Lower lobe of right lung (tissue), 2 donors: ENCODE measurements around the gene NOX5. TPM values are rescaled to one million over a fixed set of nuclear protein-coding genes. Genes with fewer than 3 reads are reported as not detected.

ENCODE experiments used
- ATAC-seq, 2 donors: fragments of 200-7000 bp; cut with Tn5 transposase; one replicate each; pipeline ENCODE4 v1.9.1; 2020 to 2022; ENCODE audit warnings: mild to moderate bottlenecking in 2 of 2, moderate library complexity in 2 of 2
- DNase-seq: peaks from one replicate; pipeline ENCODE4 v3.0.0-alpha.2; 2020
- H3K27ac ChIP-seq: fragments of 200-600 bp; one replicate; pipeline ENCODE4 v1.8.0; 2022
- H3K27me3 ChIP-seq: fragments of 200-600 bp; one replicate; pipeline ENCODE4 v1.8.0; 2022; ENCODE audit warnings: low read depth
- H3K36me3 ChIP-seq: fragments of 200-600 bp; one replicate; pipeline ENCODE4 v1.8.0; 2022; ENCODE audit warnings: mild to moderate bottlenecking
- H3K4me1 ChIP-seq: fragments of 200-600 bp; one replicate; pipeline ENCODE4 v1.8.0; 2022
- H3K4me3 ChIP-seq: fragments of 200-600 bp; one replicate; pipeline ENCODE4 v1.8.0; 2022; ENCODE audit warnings: mild to moderate bottlenecking
- H3K9me3 ChIP-seq: fragments of 200-600 bp; one replicate; pipeline ENCODE4 v1.8.0; 2022
- intact Hi-C: fragments of 100-400 bp; cut with DNase I; formaldehyde crosslinking; loops from one replicate; pipeline ENCODE4 v1.11.0; 2022
- total RNA-seq: library from RNA; stranded (reverse); fragmentation: NEBNext Ultra II Directional; extraction: Animal tissue kit (Norgen Biotek cat#: 25700); gene quantifications from one replicate; pipeline ENCODE4 v1.2.1, GENCODE V29; 2021
- TF ChIP-seq, protein P1 (sequence below): fragments of 200-600 bp; IDR thresholded peaks from one replicate; pipeline ENCODE4 v1.8.0; 2022; ENCODE audit warnings: antibody characterized with exemption, mild to moderate bottlenecking
- donor health status: DM: no; HTN: yes; CAD: no; lungs with severe emphysema.

NOX5 gene
- total RNA-seq, 1 donor from 2014 or later = not detected

GRCh38 chr15:69082021-69082502, 67.6 kb downstream of the NOX5 start:
- Histone ChIP-seq H3K36me3 (no peaks in the 10 kb centered on the region), H3K27me3 (no peaks in the 10 kb centered on the region), H3K4me1 (peaks cover 30% of the 10 kb centered on the region), H3K4me3 (no peak overlapping the region), H3K9me3 (no peaks in the 10 kb centered on the region), H3K27ac (peak overlapping the region; percentile 75)
- TF ChIP-seq, protein P1, sequence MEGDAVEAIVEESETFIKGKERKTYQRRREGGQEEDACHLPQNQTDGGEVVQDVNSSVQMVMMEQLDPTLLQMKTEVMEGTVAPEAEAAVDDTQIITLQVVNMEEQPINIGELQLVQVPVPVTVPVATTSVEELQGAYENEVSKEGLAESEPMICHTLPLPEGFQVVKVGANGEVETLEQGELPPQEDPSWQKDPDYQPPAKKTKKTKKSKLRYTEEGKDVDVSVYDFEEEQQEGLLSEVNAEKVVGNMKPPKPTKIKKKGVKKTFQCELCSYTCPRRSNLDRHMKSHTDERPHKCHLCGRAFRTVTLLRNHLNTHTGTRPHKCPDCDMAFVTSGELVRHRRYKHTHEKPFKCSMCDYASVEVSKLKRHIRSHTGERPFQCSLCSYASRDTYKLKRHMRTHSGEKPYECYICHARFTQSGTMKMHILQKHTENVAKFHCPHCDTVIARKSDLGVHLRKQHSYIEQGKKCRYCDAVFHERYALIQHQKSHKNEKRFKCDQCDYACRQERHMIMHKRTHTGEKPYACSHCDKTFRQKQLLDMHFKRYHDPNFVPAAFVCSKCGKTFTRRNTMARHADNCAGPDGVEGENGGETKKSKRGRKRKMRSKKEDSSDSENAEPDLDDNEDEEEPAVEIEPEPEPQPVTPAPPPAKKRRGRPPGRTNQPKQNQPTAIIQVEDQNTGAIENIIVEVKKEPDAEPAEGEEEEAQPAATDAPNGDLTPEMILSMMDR = no peak
- intact Hi-C loops = no loop called here
- ATAC-seq (peak; percentile 75 to 79), DNase-seq (no peak)

GRCh38 chr15:69082554-69082953, 68.1 kb downstream of the NOX5 start:
- H3K27me3 ChIP-seq = no peaks in the 10 kb centered on the region
- ATAC-seq = peak in 1 of 2 donors; percentile 9
- peaks cover 30% of the 10 kb centered on the region for H3K4me1 ChIP-seq
- peak overlapping the region; percentile 75 for H3K27ac ChIP-seq
- H3K4me3 ChIP-seq = no peak overlapping the region
- H3K9me3 ChIP-seq = no peaks in the 10 kb centered on the region
- TF ChIP-seq, protein P1 = no peak
- intact Hi-C loops = no loop called here
- no peaks in the 10 kb centered on the region for H3K36me3 ChIP-seq
- DNase-seq = no peak

- DNase-seq = no peak
- TF ChIP-seq, protein P1 = no peak
- Histone ChIP-seq H3K27ac (no peak overlapping the region), H3K4me3 (no peak overlapping the region), H3K36me3 (no peaks in the 10 kb centered on the region), H3K9me3 (no peaks in the 10 kb centered on the region), H3K4me1 (peaks cover 30% of the 10 kb centered on the region), H3K27me3 (no peaks in the 10 kb centered on the region)
- intact Hi-C loops = no loop called here
- ATAC-seq = no peak
Measured at GRCh38 chr15:69084404-69085030, 70.0 kb downstream of the NOX5 start.

DNA sequence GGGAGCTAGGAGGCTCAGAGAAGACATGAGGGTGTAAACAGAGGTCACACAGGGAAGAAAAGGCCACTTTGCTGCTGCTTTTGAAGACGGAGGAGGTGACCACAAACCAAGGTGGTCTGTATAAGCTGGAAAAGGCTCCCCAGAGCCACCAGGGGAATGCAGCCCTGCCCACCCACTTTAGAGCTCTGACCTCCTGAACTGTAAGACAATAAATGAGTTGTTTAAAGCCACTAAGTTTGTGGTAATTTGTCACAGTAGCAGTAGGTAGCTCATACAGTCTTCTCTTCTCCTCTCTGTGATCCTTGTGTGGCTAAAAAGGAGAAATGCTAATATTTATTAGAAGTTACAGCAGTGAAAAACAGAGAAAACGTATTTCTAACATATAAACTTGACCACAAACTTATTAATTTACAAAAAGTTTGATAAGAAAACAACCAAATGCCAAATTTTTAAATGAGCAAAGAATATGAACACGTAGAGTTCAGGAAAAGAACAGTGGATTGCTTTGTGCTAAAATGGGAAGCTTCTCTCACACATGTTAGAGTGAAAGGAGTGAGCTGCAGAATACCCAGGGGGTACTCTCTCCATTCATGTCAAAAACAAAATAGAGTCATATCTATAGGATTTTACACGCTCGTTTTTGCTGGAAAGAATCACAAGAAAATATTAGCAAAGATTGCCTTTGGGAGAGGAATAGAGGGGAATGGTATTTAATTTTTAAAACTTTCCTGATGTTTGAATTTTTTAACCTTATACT, 71.0 kb downstream of the NOX5 start:
- TF ChIP-seq, protein P1 = no peak
- Histone ChIP-seq H3K36me3 (no peaks in the 10 kb centered on the region), H3K27me3 (no peaks in the 10 kb centered on the region), H3K9me3 (no peaks in the 10 kb centered on the region), H3K4me1 (peaks cover 30% of the 10 kb centered on the region), H3K4me3 (no peak overlapping the region), H3K27ac (no peak overlapping the region)
- DNase-seq (no peak), ATAC-seq (no peak)
- intact Hi-C loops = no loop called here

- TF ChIP-seq, protein P1 = no peak
- intact Hi-C loops = no loop called here
- H3K27ac ChIP-seq = no peak overlapping the region
- H3K4me3 ChIP-seq = no peak overlapping the region
- DNase-seq (no peak), ATAC-seq (no peak)
- H3K9me3 ChIP-seq = no peaks in the 10 kb centered on the region
- H3K36me3 ChIP-seq = no peaks in the 10 kb centered on the region
- peaks cover 21% of the 10 kb centered on the region for H3K4me1 ChIP-seq
- H3K27me3 ChIP-seq = no peaks in the 10 kb centered on the region
Measured at GRCh38 chr15:69086427-69087204, 72.1 kb downstream of the NOX5 start.
